ENCODE results near the gene ENTPD7. TPM values are rescaled to one million over a fixed set of nuclear protein-coding genes. Genes with fewer than 3 reads are reported as not detected.

The ENTPD7 gene
- total and polyA plus RNA-seq, 2 of the 8 experiments (the other 6 are each of a cell fraction or from before 2014, with no cell fraction given), result 5.0 to 15.6 TPM

GRCh38 chr10:99659031-99659867 lies at the start of gene ENTPD7 (continued):
- TF ChIP-seq RAD21 (IDR thresholded peaks at IDR 0.05 in 1 of 2, conservative IDR thresholded peaks at IDR 0.05 in 1 of 2; ENCODE audit: low read depth in 2 of 2, low read length in 2 of 2), result no peak
- TF ChIP-seq E2F6 (IDR thresholded peaks at IDR 0.05), result no peak
- no peak for TF ChIP-seq NRF1 (IDR thresholded peaks at IDR 0.05; ENCODE audit: low read depth, low read length)
- peak; percentile 54 for TF ChIP-seq TAF7 (optimal IDR thresholded peaks at IDR 0.05; ENCODE audit: borderline replicate concordance, low read depth, low read length)
- TF ChIP-seq KDM4A (IDR thresholded peaks at IDR 0.05; ENCODE audit: low read depth, low read length, severe bottlenecking), result peak; percentile 74
- no peak for TF ChIP-seq BCL11A (IDR thresholded peaks at IDR 0.05; ENCODE audit: low read depth in 2 of 2, low read length in 2 of 2)
- TF ChIP-seq BRCA1 (IDR thresholded peaks at IDR 0.05; ENCODE audit: low read depth, low read length), result no peak
- TF ChIP-seq TCF12 (IDR thresholded peaks at IDR 0.05; ENCODE audit: low read depth, low read length), result no peak
- TF ChIP-seq SP2 (IDR thresholded peaks at IDR 0.05; ENCODE audit: low read length), result peak; percentile 15; the same call in 1 of the 2 replicates
- TF ChIP-seq ATF2 (IDR thresholded peaks at IDR 0.05; ENCODE audit: low read length), result no peak
